Measurements from ENCODE around the gene TNS3. TPM values are rescaled to one million over a fixed set of nuclear protein-coding genes. Genes with fewer than 3 reads are reported as not detected.

The TNS3 gene
- total and polyA plus RNA-seq, 4 experiments from 2014 or later, result 0.11 to 3.2 (median 1.3) TPM; not detected in 1

GRCh38 chr7:47440320-47440719 is 141.6 kb downstream of the TNS3 start:
- Histone ChIP-seq H3K27ac (ENCODE audit: low read depth, low read length) (no peak overlapping the region), H3K27me3 (ENCODE audit: insufficient read depth, low read length) (no peaks in the 10 kb centered on the region), H3K4me3 (ENCODE audit: low read length in 2 of 2) (no peak overlapping the region), H3K9me3 (ENCODE audit: control insufficient read depth in 1 of 2, low read length in 2 of 2) (no peaks in the 10 kb centered on the region), H3K4me1 (ENCODE audit: insufficient read depth, low read length) (no peaks in the 10 kb centered on the region), H3K36me3 (ENCODE audit: insufficient read depth, low read length) (no peaks in the 10 kb centered on the region)
- ChIA-PET CTCF (ENCODE audit: partially characterized antibody) (no interaction called here), POLR2A (ENCODE audit: partially characterized antibody) (no interaction called here)
- Mint-ChIP-seq H3K36me3 (no peaks in the 10 kb centered on the region), H3K4me1 (no peaks in the 10 kb centered on the region), H3K27me3 (no peaks in the 10 kb centered on the region), H3K27ac (no peak overlapping the region), H3K4me3 (no peak overlapping the region), H3K9me3 (peaks cover 0 to 2% (median 0%) of the 10 kb centered on the region in 8 donors)
- intact Hi-C loops (cut with micrococcal nuclease), result no loop called here
- no peak for DNase-seq

- Histone ChIP-seq H3K27me3 (ENCODE audit: insufficient read depth, low read length) (no peaks in the 10 kb centered on the region), H3K9me3 (ENCODE audit: control insufficient read depth in 1 of 2, low read length in 2 of 2) (no peaks in the 10 kb centered on the region), H3K4me1 (ENCODE audit: insufficient read depth, low read length) (no peaks in the 10 kb centered on the region), H3K27ac (ENCODE audit: low read depth, low read length) (no peak overlapping the region), H3K4me3 (ENCODE audit: low read length in 2 of 2) (no peak overlapping the region), H3K36me3 (ENCODE audit: insufficient read depth, low read length) (no peaks in the 10 kb centered on the region)
- no peak for DNase-seq
- Mint-ChIP-seq H3K36me3 (no peaks in the 10 kb centered on the region), H3K4me1 (no peaks in the 10 kb centered on the region), H3K9me3 (peaks cover 0 to 2% (median 0%) of the 10 kb centered on the region in 8 donors), H3K4me3 (no peak overlapping the region), H3K27ac (no peak overlapping the region), H3K27me3 (no peaks in the 10 kb centered on the region)
- CTCF ChIA-PET (ENCODE audit: partially characterized antibody), result no interaction called here
- POLR2A ChIA-PET (ENCODE audit: partially characterized antibody), result no interaction called here
- intact Hi-C loops (cut with micrococcal nuclease), result no loop called here
Observed at GRCh38 chr7:47439181-47439667, 142.7 kb downstream of the TNS3 start.

- H3K4me3 ChIP-seq (ENCODE audit: low read length in 2 of 2), result no peak overlapping the region
- H3K4me1 ChIP-seq (ENCODE audit: insufficient read depth, low read length), result no peaks in the 10 kb centered on the region
- ChIA-PET POLR2A (ENCODE audit: partially characterized antibody) (no interaction called here), CTCF (ENCODE audit: partially characterized antibody) (no interaction called here)
- no peak overlapping the region for H3K27ac ChIP-seq (ENCODE audit: low read depth, low read length)
- H3K36me3 ChIP-seq (ENCODE audit: insufficient read depth, low read length), result no peaks in the 10 kb centered on the region
- Mint-ChIP-seq H3K9me3 (peaks cover 0 to 2% (median 0%) of the 10 kb centered on the region in 8 donors), H3K27me3 (no peaks in the 10 kb centered on the region), H3K27ac (no peak overlapping the region), H3K4me3 (no peak overlapping the region), H3K4me1 (no peaks in the 10 kb centered on the region), H3K36me3 (no peaks in the 10 kb centered on the region)
- H3K9me3 ChIP-seq (ENCODE audit: control insufficient read depth in 1 of 2, low read length in 2 of 2), result no peaks in the 10 kb centered on the region
- DNase-seq, result no peak
- no peaks in the 10 kb centered on the region for H3K27me3 ChIP-seq (ENCODE audit: insufficient read depth, low read length)
- intact Hi-C loops (cut with micrococcal nuclease), result no loop called here
Observed at GRCh38 chr7:47438411-47439029, 143.4 kb downstream of the TNS3 start.

GRCh38 chr7:47435889-47436312 is 146.0 kb downstream of the TNS3 start:
- Histone ChIP-seq H3K27ac (ENCODE audit: low read depth, low read length) (no peak overlapping the region), H3K9me3 (ENCODE audit: control insufficient read depth in 1 of 2, low read length in 2 of 2) (no peaks in the 10 kb centered on the region), H3K36me3 (ENCODE audit: insufficient read depth, low read length) (no peaks in the 10 kb centered on the region), H3K4me3 (ENCODE audit: low read length in 2 of 2) (no peak overlapping the region), H3K27me3 (ENCODE audit: insufficient read depth, low read length) (no peaks in the 10 kb centered on the region), H3K4me1 (ENCODE audit: insufficient read depth, low read length) (no peaks in the 10 kb centered on the region)
- H3K4me1 Mint-ChIP-seq, result no peaks in the 10 kb centered on the region
- CTCF ChIA-PET (ENCODE audit: partially characterized antibody), result no interaction called here
- intact Hi-C loops (cut with micrococcal nuclease), result no loop called here
- H3K4me3 Mint-ChIP-seq, result no peak overlapping the region
- H3K36me3 Mint-ChIP-seq, result no peaks in the 10 kb centered on the region
- POLR2A ChIA-PET (ENCODE audit: partially characterized antibody), result no interaction called here
- H3K27me3 Mint-ChIP-seq, result no peaks in the 10 kb centered on the region
- no peak for DNase-seq
- peaks cover 0 to 2% (median 0%) of the 10 kb centered on the region in 8 donors for H3K9me3 Mint-ChIP-seq
- H3K27ac Mint-ChIP-seq, result no peak overlapping the region

GRCh38 chr7:47433564-47433895 is 148.4 kb downstream of the TNS3 start:
- no peaks in the 10 kb centered on the region for H3K27me3 Mint-ChIP-seq
- no peaks in the 10 kb centered on the region for H3K36me3 ChIP-seq (ENCODE audit: insufficient read depth, low read length)
- no peak overlapping the region for H3K27ac ChIP-seq (ENCODE audit: low read depth, low read length)
- no peaks in the 10 kb centered on the region for H3K27me3 ChIP-seq (ENCODE audit: insufficient read depth, low read length)
- no peaks in the 10 kb centered on the region for H3K9me3 Mint-ChIP-seq
- ChIA-PET POLR2A (ENCODE audit: partially characterized antibody) (no interaction called here), CTCF (ENCODE audit: partially characterized antibody) (no interaction called here)
- intact Hi-C loops (cut with micrococcal nuclease), result no loop called here
- no peak overlapping the region for H3K4me3 Mint-ChIP-seq
- DNase-seq, result no peak
- H3K9me3 ChIP-seq (ENCODE audit: control insufficient read depth in 1 of 2, low read length in 2 of 2), result no peaks in the 10 kb centered on the region
- H3K4me1 Mint-ChIP-seq, result no peaks in the 10 kb centered on the region
- H3K4me3 ChIP-seq (ENCODE audit: low read length in 2 of 2), result no peak overlapping the region
- no peaks in the 10 kb centered on the region for H3K4me1 ChIP-seq (ENCODE audit: insufficient read depth, low read length)
- no peaks in the 10 kb centered on the region for H3K36me3 Mint-ChIP-seq
- H3K27ac Mint-ChIP-seq, result no peak overlapping the region

GRCh38 chr7:47432671-47433563 is 149.0 kb downstream of the TNS3 start:
- Mint-ChIP-seq H3K36me3 (no peaks in the 10 kb centered on the region), H3K27ac (no peak overlapping the region), H3K9me3 (no peaks in the 10 kb centered on the region), H3K27me3 (no peaks in the 10 kb centered on the region), H3K4me1 (no peaks in the 10 kb centered on the region), H3K4me3 (no peak overlapping the region)
- no peak overlapping the region for H3K27ac ChIP-seq (ENCODE audit: low read depth, low read length)
- H3K4me1 ChIP-seq (ENCODE audit: insufficient read depth, low read length), result no peaks in the 10 kb centered on the region
- no peaks in the 10 kb centered on the region for H3K9me3 ChIP-seq (ENCODE audit: control insufficient read depth in 1 of 2, low read length in 2 of 2)
- no peaks in the 10 kb centered on the region for H3K36me3 ChIP-seq (ENCODE audit: insufficient read depth, low read length)
- CTCF ChIA-PET (ENCODE audit: partially characterized antibody), result no interaction called here
- no peaks in the 10 kb centered on the region for H3K27me3 ChIP-seq (ENCODE audit: insufficient read depth, low read length)
- POLR2A ChIA-PET (ENCODE audit: partially characterized antibody), result no interaction called here
- H3K4me3 ChIP-seq (ENCODE audit: low read length in 2 of 2), result no peak overlapping the region
- DNase-seq, result no peak
- intact Hi-C loops (cut with micrococcal nuclease), result no loop called here

GRCh38 chr7:47430422-47430821 is 151.5 kb downstream of the TNS3 start:
- H3K4me3 ChIP-seq (ENCODE audit: low read length in 2 of 2), result no peak overlapping the region
- Mint-ChIP-seq H3K27ac (no peak overlapping the region), H3K36me3 (no peaks in the 10 kb centered on the region), H3K27me3 (no peaks in the 10 kb centered on the region), H3K4me1 (no peaks in the 10 kb centered on the region), H3K9me3 (no peaks in the 10 kb centered on the region), H3K4me3 (no peak overlapping the region)
- H3K27me3 ChIP-seq (ENCODE audit: insufficient read depth, low read length), result no peaks in the 10 kb centered on the region
- no peak for DNase-seq
- H3K27ac ChIP-seq (ENCODE audit: low read depth, low read length), result no peak overlapping the region
- no peaks in the 10 kb centered on the region for H3K9me3 ChIP-seq (ENCODE audit: control insufficient read depth in 1 of 2, low read length in 2 of 2)
- H3K36me3 ChIP-seq (ENCODE audit: insufficient read depth, low read length), result no peaks in the 10 kb centered on the region
- H3K4me1 ChIP-seq (ENCODE audit: insufficient read depth, low read length), result no peaks in the 10 kb centered on the region
- ChIA-PET CTCF (ENCODE audit: partially characterized antibody) (no interaction called here), POLR2A (ENCODE audit: partially characterized antibody) (no interaction called here)
- intact Hi-C loops (cut with micrococcal nuclease), result no loop called here

All from CD4-positive, alpha-beta memory T cell (primary cell).